ENCODE results near the gene PTAFR. TPM values are rescaled to one million over a fixed set of nuclear protein-coding genes. Genes with fewer than 3 reads are reported as not detected.
A peak's percentile ranks its signal among the peaks of the same experiment; 100 is the strongest.

PTAFR gene
- total RNA-seq, 6 donors from 2014 or later: 10.5 to 42.3 (median 22.0) TPM

GRCh38 chr1:28178690-28179485 lies 2.4 kb upstream of the PTAFR start:
- WGBS, 2 donors: 93 to 94% methylated on average over 13 to 15 of the region's 15 CpGs
- no peaks in the 10 kb centered on the region for H3K9me3 ChIP-seq
- no peaks in the 10 kb centered on the region for H3K36me3 ChIP-seq
- no peak overlapping the region for H3K27ac ChIP-seq
- no peak for ATAC-seq (ENCODE audit: low FRiP score in 2 of 2)
- H3K4me3 ChIP-seq: no peak overlapping the region
- DNase-seq: no peak
- no peaks in the 10 kb centered on the region for H3K27me3 ChIP-seq
- TF ChIP-seq POLR2AphosphoS5 (IDR thresholded peaks at IDR 0.05) (no peak), EP300 (IDR thresholded peaks at IDR 0.05) (no peak), CTCF (IDR thresholded peaks at IDR 0.05) (no peak), POLR2A (IDR thresholded peaks at IDR 0.05) (no peak)
- peaks cover 1 to 7% (median 6%) of the 10 kb centered on the region in 4 donors for H3K4me1 ChIP-seq

- no peaks in the 10 kb centered on the region for H3K27me3 ChIP-seq
- no peaks in the 10 kb centered on the region for H3K36me3 ChIP-seq
- 65 to 73% methylated on average over 6 to 8 of the region's 8 CpGs for WGBS, 2 donors
- DNase-seq: no peak
- H3K4me1 ChIP-seq: peaks cover 29 to 35% (median 31%) of the 10 kb centered on the region in 4 donors
- H3K4me3 ChIP-seq: peak overlapping the region in 3 of 4 donors; percentile 22 to 49 (median 37)
- no peak for ATAC-seq (ENCODE audit: low FRiP score in 2 of 2)
- H3K9me3 ChIP-seq: no peaks in the 10 kb centered on the region
- TF ChIP-seq POLR2AphosphoS5 (IDR thresholded peaks at IDR 0.05): no peak
- no peak for TF ChIP-seq POLR2A (IDR thresholded peaks at IDR 0.05)
- TF ChIP-seq CTCF (IDR thresholded peaks at IDR 0.05): no peak
- no peak for TF ChIP-seq EP300 (IDR thresholded peaks at IDR 0.05)
- H3K27ac ChIP-seq: peak overlapping the region; percentile 72 to 88 (median 81)
Observed at GRCh38 chr1:28175955-28176485, 470 bp downstream of the PTAFR start.

GRCh38 chr1:28173980-28174297 lies 2.6 kb downstream of the PTAFR start:
- peak overlapping the region; percentile 54 to 88 (median 81) for H3K27ac ChIP-seq
- H3K36me3 ChIP-seq: no peaks in the 10 kb centered on the region
- H3K4me3 ChIP-seq: peak overlapping the region in 3 of 4 donors; percentile 12 to 49 (median 25)
- DNase-seq (no peak), ATAC-seq (ENCODE audit: low FRiP score in 2 of 2) (peak in 1 of 2 donors; percentile 32)
- H3K4me1 ChIP-seq: peaks cover 30 to 44% (median 38%) of the 10 kb centered on the region in 4 donors
- 92% methylated on average over 3 of the region's 5 CpGs; no CpG with 5 or more reads in 1 of the 2 donors for WGBS, 2 donors
- TF ChIP-seq POLR2A (IDR thresholded peaks at IDR 0.05) (no peak), CTCF (IDR thresholded peaks at IDR 0.05) (no peak), POLR2AphosphoS5 (IDR thresholded peaks at IDR 0.05) (no peak), EP300 (IDR thresholded peaks at IDR 0.05) (no peak)
- H3K27me3 ChIP-seq: no peaks in the 10 kb centered on the region
- H3K9me3 ChIP-seq: no peaks in the 10 kb centered on the region

GRCh38 chr1:28173151-28173979 lies 3.1 kb downstream of the PTAFR start:
- peak in 1 of 2 donors; percentile 39 for DNase-seq
- Histone ChIP-seq H3K27me3 (no peaks in the 10 kb centered on the region), H3K4me1 (peaks cover 30 to 44% (median 39%) of the 10 kb centered on the region in 4 donors), H3K27ac (peak overlapping the region; percentile 54 to 88 (median 81)), H3K4me3 (peak overlapping the region in 2 of 4 donors; percentile 25 to 49), H3K9me3 (no peaks in the 10 kb centered on the region), H3K36me3 (no peaks in the 10 kb centered on the region)
- 53 to 61% methylated on average over 8 to 11 of the region's 11 CpGs for WGBS, 2 donors
- TF ChIP-seq POLR2AphosphoS5 (IDR thresholded peaks at IDR 0.05): no peak
- TF ChIP-seq EP300 (IDR thresholded peaks at IDR 0.05): no peak
- TF ChIP-seq CTCF (IDR thresholded peaks at IDR 0.05): no peak
- TF ChIP-seq POLR2A (IDR thresholded peaks at IDR 0.05): no peak
- no peak for ATAC-seq (ENCODE audit: low FRiP score in 2 of 2)

Measured in upper lobe of left lung (tissue), 6 donors.